ENCODE results near the gene TMEM150C. TPM values are rescaled to one million over a fixed set of nuclear protein-coding genes. Genes with fewer than 3 reads are reported as not detected.

Gene TMEM150C
- 2.7 TPM for polyA plus RNA-seq (ENCODE audit: insufficient read length)

- no peak for DNase-seq (ENCODE audit: low read depth)
Measured at GRCh38 chr4:82561786-82562563, at the start of gene TMEM150C. TMEM150C (minus strand) TSS chr4:82561988; CDS start chr4:82504657, 57,331 bp downstream.

GRCh38 chr4:82611527-82611926, 49.7 kb upstream of the TMEM150C start:
- no peak for DNase-seq (ENCODE audit: low read depth)

- no peak for DNase-seq (ENCODE audit: low read depth)
Measured at GRCh38 chr4:82610041-82610440, 48.3 kb upstream of the TMEM150C start.

- no peak for DNase-seq (ENCODE audit: low read depth)
Measured at GRCh38 chr4:82606622-82607021, 44.8 kb upstream of the TMEM150C start.

- no peak for DNase-seq (ENCODE audit: low read depth)
Measured at GRCh38 chr4:82604522-82604921, 42.7 kb upstream of the TMEM150C start.

DNA sequence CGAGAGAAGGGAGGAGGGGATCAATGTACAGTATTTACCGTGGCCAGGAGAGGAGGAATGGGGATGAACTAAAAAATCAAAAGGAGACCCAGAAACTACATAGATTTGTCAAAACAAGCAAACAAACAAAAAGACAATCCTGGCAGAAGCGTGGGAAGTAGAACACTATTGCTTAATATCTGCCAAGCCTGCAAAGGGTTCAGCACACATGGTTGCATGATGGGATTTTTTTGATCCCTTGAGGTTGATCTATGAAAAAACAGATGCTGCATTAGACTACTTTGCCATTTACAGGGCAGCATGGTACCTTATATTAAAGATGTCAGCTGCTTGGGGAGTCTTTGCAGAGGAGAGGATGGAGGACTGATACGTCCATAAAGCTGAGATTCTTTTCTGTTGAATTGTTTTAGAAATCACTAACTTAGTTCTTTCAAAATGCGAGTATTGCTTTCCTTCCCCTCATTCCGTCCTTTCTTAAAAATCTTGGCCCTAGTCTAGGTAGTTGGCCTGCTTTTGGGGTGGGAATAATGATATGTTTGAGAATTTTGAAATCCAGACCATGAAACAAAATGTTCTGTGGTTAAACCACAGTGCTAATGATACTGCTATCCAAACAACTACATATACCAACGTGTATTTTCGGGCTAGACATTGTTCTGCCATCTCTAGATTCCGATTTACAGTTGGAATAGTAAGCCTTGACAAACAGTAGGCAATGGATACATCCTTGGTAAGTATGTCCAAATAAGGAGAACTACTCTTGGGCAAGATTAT, 39.6 kb upstream of the TMEM150C start:
- DNase-seq (ENCODE audit: low read depth) = no peak

GRCh38 chr4:82599336-82599735, 37.5 kb upstream of the TMEM150C start:
- DNase-seq (ENCODE audit: low read depth) = no peak

GRCh38 chr4:82594456-82594855, 32.7 kb upstream of the TMEM150C start:
- DNase-seq (ENCODE audit: low read depth) = no peak

GRCh38 chr4:82593411-82593810, 31.6 kb upstream of the TMEM150C start:
- no peak for DNase-seq (ENCODE audit: low read depth)

- no peak for DNase-seq (ENCODE audit: low read depth)
Measured at GRCh38 chr4:82592639-82593038, 30.9 kb upstream of the TMEM150C start.

GRCh38 chr4:82591592-82591991, 29.8 kb upstream of the TMEM150C start:
- no peak for DNase-seq (ENCODE audit: low read depth)

DNA sequence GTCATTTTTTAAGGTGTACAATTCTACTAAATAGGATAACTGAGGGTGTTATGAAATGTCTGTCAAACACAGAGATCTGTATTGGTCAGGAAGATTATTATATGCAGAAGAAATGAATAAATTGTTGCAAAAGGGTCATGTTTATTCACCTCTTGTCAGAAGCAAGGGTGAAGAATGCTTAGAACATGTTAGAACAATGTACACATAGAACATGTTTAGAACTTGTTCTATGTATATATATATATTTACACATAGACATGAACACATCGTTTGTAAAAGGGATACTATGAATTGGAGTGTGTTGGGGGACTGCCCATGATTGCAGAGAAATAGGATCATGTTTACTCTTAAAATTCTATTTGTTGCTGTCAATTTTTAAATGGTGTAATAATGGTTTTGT, 28.0 kb upstream of the TMEM150C start:
- no peak for DNase-seq (ENCODE audit: low read depth)

DNA sequence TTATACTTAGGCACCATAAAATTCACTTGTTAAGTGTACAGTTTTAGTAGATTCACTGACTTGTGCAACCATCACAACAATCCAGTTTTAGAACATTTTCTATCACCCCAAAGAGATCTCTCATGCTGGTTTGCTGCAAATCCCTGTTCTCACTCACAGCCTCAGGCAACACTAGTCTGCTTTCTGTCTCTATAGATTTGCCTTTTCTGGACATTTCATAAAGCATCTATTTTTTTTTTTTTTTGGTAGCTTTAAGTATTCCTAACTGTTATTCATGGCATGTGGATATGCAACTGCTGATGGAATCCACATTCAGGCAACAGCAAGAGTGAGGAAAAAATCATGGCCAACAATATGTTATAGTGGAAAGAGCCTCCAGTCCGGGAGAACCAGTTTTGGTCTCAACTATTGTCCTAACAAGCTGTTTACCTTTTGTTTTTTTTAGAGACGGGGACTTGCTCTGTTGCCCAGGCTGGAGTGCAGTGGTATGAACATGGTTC, 27.0 kb upstream of the TMEM150C start:
- no peak for DNase-seq (ENCODE audit: low read depth)

- DNase-seq (ENCODE audit: low read depth) = no peak
Measured at GRCh38 chr4:82587826-82588540, 26.2 kb upstream of the TMEM150C start.

GRCh38 chr4:82585690-82586435, 24.1 kb upstream of the TMEM150C start:
- no peak for DNase-seq (ENCODE audit: low read depth)

DNA sequence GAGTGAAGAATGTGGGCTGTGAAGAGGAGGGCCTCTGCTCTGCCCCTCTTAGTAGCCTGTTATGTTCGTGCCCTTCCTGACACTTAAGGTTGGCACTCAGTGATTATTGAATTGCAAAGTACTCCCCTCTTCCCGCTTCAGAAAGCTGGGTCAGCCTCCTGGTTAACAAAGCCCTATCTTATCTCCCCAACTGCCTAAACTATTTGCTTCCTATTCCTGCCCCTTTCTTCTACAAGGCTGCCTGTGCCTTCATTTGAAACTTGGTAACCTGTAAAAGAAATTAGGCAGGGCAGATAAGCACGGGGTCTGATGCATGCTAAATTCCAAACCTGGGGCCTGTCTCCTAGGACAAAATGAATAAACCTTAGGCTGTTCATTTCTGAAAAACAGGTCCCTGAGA, 23.1 kb upstream of the TMEM150C start:
- DNase-seq (ENCODE audit: low read depth) = no peak

DNA sequence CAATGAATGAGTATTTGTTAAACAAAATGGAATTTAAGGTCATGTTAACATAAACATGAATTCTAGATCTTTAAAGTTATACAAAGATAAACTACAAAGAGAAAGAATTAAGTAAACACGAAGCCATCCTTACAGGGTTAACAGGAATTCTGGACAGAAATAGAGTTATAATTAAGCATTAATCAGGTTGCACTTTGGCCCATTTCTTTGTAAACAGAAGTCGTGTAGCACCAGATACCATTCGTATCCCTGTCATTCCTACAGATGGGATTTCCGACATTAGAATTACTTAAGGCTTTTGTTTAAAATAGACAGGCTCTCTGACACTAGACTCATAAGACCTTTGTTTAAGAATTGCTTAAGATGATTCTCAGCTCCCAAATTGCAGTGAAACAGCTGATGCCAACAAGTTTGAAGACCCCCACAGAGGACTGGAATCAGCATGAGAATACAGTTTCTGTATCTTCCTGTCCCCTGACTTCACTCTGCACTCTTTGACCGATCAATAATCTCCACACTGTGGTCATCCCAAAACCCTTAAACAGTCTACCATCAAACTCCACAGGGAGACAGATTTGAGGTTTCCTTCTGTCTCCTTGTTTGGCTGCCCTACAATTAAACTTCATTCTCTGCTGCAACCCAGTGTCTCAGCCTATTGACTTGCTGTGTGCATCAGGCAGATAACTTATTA, 22.3 kb upstream of the TMEM150C start:
- no peak for DNase-seq (ENCODE audit: low read depth)

GRCh38 chr4:82579932-82580331, 18.1 kb upstream of the TMEM150C start:
- DNase-seq (ENCODE audit: low read depth) = no peak

DNA sequence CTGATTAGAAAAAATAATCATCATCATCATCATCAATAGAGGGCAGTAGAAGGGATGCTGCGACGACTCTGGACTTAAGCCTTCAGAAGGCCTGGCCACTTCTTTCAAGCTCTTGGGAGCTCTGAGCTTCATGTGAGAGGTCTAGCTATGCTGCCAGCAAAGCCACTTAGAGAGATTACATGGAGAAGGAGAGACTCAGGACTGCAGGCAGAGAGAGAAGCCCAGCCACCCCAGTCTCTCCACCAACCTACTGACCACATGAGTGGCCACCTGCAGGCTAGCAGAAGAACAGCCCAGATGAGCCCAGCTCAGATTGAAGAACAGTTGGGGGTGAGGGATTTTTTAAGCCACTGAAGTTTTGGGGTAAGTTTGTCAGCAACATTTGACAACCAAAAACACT, 17.1 kb upstream of the TMEM150C start:
- no peak for DNase-seq (ENCODE audit: low read depth)

GRCh38 chr4:82577451-82577850, 15.7 kb upstream of the TMEM150C start:
- no peak for DNase-seq (ENCODE audit: low read depth)

DNA sequence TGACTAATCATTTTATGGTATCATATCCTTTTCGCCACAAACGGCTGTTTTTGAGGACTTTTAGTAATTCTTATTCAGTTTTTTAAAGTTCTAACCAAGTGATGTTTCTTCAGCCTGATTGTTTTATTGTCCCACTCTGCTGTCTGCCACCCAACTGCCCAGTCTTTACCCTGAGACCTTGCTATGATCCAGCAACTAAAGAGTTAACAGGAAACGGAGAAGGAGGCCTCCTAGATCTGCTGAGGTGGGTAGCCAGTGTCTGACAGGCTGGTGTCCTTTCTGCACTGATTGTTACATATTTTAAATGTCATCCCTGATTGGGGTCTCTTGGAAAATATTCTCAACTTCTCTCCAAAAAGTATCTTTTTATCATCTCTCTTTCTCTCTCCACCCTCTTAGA, 7.9 kb upstream of the TMEM150C start:
- DNase-seq (ENCODE audit: low read depth) = no peak
